DOHH2 (cell line): ENCODE data around the gene SGTA.

ENCODE experiments used
- CTCF ChIP-seq: fragments of 200-600 bp; sonication (generic); IDR thresholded peaks from one replicate; pipeline ENCODE4 v1.5.1; 2014; ENCODE audit warnings: antibody characterized with exemption, mild to moderate bottlenecking, low read depth, low read length; ENCODE audit not compliant: poor library complexity, severe bottlenecking
- EZH2phosphoT487 ChIP-seq: fragments of 200-600 bp; sonication (generic); IDR thresholded peaks from 2 replicates; pipeline ENCODE4 v1.6.1; 2017; ENCODE audit warnings: borderline replicate concordance, mild to moderate bottlenecking, antibody characterized with exemption, low read length, moderate library complexity, mixed read lengths

GRCh38 chr19:2723747-2724146, 59.3 kb downstream of the SGTA start:
- no peak for TF ChIP-seq CTCF
- no peak for TF ChIP-seq EZH2phosphoT487
